HG03066 (cell line): ENCODE data around the gene PRSS56.

Experiments used
- ATAC-seq: cut with Tn5 transposase; IDR thresholded peaks from one replicate; pipeline ENCODE4 v1.9.1; 2021; ENCODE audit warnings: low read depth; ENCODE audit not compliant: unreplicated experiment

PRSS56 gene

GRCh38 chr2:232486558-232487384 lies 33.4 kb upstream of the PRSS56 start:
- ATAC-seq: no peak

- no peak for ATAC-seq
Observed at GRCh38 chr2:232487385-232488096, 32.6 kb upstream of the PRSS56 start, which contains the start of gene ECEL1. TSS of gene ECEL1 (minus strand) at chr2:232487834. CDS start at chr2:232486653, 1,181 bp downstream.

DNA sequence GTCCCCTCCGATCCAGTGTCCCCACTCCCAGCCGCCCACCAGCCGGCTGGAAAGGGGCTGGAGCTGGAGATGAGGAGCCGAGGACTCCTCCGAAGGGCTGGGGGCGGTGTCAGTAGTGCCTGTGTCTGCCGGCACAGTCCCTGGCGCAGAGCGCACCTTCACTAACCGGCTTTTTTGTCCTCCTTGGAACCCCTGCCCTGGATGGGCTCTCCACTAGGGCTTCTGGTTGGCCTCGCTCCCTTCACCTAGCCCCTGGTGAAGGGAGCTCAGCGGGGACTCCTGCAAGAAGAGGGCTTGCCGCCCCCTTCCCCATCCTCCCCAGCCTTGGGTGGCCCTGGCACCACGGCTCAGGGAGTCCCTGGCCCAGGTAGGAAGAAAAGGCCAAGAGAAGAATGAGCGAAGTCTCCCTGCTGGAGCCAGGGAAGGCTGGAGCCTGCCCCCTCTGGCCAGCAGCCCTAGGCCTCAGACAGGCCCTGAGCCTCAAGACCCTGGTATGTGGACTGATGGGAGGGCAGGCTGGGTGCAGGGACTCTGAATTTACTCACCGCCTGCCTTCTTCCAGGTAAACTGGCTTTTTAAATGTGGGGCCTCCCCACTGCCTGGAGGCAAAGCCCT lies 32.0 kb upstream of the PRSS56 start:
- no peak for ATAC-seq

- no peak for ATAC-seq
Observed at GRCh38 chr2:232488721-232489300, 31.4 kb upstream of the PRSS56 start.

DNA sequence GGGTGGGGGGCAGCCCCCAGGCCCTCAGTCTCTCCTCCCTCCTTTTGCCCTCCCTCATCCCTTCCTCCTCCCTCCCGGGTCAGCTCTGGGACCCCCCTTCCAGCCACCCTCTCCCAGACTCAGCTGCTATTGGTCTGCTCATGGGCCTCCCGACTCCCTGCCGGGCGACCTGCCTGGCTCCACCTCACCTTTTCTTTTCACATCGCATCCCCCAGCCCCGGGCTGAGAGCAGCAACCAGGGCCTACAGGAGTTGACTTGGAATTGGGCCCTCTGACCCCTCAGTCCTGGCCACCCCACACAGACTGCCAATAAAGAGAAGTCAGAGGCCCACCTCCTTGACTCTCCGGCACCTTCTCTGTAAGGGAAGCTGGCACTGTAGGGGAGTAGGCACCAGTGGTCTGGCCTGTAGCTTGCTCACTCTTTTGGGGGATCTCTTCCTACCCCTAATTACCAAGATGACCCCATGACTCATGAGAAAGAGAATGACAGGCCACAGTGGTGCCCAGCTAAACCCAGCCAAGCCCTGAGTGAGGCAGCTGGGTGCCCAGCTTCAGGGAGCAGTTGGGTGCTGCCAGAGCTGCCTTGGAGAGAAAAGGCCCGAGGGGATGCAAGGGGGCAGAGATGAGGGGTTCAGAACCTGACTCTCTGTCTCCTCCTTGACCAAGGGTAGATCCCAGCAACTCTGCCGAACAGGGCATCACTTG lies 30.5 kb upstream of the PRSS56 start:
- ATAC-seq: no peak

DNA sequence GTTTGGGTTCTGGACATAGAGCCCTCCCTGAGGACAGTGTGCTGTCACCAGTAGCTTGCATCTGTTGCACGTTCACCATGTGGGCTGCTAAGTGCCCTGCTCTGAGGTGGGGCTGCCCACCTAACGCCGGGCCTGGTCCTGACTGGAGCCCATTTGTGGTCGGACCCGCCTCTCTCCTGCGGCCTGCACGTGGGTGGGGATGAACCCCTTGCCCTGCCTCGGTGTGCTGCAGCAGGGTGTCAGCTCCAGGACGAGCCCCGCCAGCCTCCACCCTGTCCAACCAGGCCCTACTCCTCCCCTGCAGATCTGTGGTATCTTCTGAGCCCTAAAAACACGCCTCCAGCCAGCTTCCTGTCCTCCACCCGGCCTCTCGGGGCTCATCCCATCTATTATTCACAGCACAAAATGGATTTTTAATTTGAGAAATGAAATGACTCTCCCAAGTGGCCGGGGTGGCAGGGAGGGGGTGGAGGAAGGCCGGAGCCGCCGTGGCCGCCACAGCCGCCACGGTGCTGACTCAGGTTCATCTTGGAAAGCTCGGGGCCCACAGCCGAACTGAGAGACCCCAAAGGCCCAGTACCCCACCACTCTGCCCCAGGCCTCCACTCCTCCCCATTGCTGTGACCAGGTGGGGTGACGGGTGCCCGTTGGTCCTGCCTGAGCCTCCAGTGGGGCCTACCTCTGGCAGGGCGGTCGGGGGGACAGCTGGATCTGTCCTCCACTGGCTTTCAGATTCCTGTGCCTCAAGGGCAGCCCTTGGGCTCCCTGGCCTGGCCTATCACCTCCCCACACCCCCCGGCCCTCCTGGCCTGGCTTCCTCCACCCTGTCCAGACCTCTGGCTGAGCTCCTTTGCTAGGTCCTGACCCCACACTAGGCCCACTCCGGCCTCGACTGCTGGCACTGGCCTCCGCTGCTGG lies 29.7 kb upstream of the PRSS56 start:
- ATAC-seq: no peak

DNA sequence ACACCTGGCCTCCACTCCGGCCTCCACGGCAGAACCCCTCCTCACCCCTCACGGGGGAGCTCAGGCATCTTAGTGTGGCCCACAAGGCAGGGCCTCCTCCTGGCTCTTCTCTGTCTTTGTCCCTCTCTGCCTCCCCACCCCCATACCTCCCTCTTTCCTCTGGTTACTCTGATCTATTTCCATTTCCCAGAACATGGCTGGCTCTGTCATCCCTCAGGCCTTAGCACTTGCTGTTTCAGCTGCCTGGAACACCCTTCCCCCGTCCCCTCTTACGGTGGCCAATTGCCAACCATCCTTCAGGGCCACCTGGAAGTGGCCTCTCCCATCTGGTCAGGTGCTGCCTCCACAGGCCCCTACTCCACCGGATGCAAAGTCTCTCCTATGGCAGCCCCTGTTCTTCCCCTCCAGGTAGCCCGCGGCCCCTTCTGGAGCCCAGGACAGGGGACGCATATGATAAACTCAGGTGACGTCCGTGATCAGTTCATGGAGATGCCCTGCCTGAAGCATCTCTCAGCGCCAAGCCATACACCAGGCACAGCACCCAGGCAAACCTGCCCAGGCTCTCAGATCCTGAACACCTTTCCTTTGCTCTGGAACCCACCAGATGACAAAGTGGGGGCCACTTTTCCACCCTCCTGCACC lies 28.9 kb upstream of the PRSS56 start:
- no peak for ATAC-seq

GRCh38 chr2:232492236-232492848 lies 27.8 kb upstream of the PRSS56 start:
- ATAC-seq: no peak

DNA sequence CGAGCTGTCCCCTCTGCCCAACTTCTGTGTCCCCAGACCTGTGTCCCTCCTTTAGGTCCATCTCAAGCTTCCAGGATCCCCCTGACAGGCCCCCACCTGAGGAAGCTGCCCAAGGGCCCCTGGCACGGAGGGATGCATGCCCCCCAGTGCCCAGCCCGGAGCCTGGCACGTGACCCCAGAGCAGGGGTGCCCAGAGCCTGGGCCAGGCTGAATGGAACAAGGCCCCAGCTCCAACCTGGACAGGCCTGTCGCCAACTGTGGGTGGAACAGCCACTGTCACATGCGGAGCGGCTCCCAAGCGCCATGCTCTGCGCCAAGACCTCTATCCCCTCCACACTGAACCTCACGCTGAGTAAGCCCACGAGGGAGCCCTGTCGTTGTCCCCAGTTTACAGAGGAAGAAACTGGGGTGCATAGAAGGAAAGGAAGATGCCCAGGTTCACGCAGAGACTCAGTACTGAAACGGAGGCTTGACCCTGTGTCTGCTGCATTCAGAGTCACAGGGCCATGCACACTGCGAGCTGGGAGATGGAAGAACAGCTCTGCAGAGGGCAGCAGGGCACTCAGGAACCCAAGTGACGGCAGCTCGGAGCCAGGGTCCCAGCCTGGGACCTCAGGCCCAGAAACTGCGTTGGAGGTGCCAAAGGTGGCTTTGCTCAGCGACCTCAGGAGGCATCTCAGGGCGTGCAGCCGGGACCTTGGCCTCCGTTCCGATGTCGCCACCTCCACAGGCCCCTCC lies 27.1 kb upstream of the PRSS56 start:
- ATAC-seq: no peak

- no peak for ATAC-seq
Observed at GRCh38 chr2:232493701-232494474, 26.3 kb upstream of the PRSS56 start.

- ATAC-seq: no peak
Observed at GRCh38 chr2:232494542-232494941, 25.6 kb upstream of the PRSS56 start.

GRCh38 chr2:232495292-232495691 lies 24.9 kb upstream of the PRSS56 start:
- ATAC-seq: no peak

GRCh38 chr2:232496501-232497270 lies 23.5 kb upstream of the PRSS56 start:
- ATAC-seq: no peak

GRCh38 chr2:232497348-232497747 lies 22.8 kb upstream of the PRSS56 start:
- ATAC-seq: no peak

DNA sequence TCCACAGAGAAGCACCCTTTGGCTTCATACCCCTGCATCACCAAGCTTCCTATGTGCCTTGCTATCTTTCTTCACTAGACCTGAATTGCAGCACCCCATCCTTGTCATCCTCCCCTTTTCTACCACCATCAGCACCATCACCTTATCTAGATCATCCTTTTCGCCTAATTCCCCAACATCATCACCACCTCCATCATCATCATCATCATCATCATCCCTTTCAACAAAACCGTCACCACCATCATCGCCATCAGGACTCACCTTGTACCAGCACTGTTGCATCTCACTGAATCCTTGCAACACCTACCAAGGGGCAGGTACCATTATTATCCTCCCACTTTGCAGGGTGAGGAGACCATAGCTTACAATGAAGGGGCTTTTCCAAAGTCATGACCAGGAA lies 21.7 kb upstream of the PRSS56 start:
- no peak for ATAC-seq

DNA sequence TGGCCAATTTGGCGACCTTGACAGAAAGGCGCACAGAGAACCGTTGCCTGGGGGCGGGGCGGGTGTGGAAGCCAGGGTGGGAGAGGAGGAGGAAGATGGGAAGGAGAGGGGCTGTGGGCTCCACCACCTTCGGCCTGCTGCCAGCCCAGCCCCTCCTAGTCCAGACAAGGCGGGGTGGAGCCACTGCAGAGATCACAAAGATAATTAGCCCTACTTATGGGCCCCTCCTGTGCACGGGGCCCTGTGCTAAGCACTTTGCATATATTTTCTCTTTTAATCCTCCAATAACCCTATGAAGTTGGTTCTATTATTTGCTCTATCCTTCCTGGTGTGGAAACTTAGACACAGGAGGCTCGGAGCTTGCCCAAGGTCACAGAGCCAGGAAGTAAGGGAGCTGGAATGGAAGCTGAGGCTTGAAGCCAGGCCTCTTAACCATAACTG lies 18.8 kb upstream of the PRSS56 start:
- no peak for ATAC-seq
